ENCODE results near the gene FAHD2A. TPM values are rescaled to one million over a fixed set of nuclear protein-coding genes. Genes with fewer than 3 reads are reported as not detected.
"Not testable (repeated sequence)": the region's sequence is repeated elsewhere in the genome, so short reads cannot be mapped to it uniquely, and the experiment has no call there.

The FAHD2A gene
- total RNA-seq, 1 donor from 2014 or later: 42.2 TPM

- no peak for DNase-seq (ENCODE audit: low read depth, low spot score)
- no peak overlapping the region for H3K27ac Mint-ChIP-seq (ENCODE audit: unreplicated experiment)
- no peak for TF ChIP-seq CTCF (conservative IDR thresholded peaks at IDR 0.05)
- peaks cover 4% of the 10 kb centered on the region for H3K9me3 Mint-ChIP-seq
- no peak overlapping the region for H3K4me3 Mint-ChIP-seq
- no peaks in the 10 kb centered on the region for H3K27me3 Mint-ChIP-seq (ENCODE audit: low read depth)
- H3K36me3 Mint-ChIP-seq (ENCODE audit: low read depth): peaks cover 6% of the 10 kb centered on the region
- H3K4me1 Mint-ChIP-seq: peaks cover 27% of the 10 kb centered on the region
Measured at GRCh38 chr2:95399061-95399460, 3.4 kb upstream of the FAHD2A start.

DNA sequence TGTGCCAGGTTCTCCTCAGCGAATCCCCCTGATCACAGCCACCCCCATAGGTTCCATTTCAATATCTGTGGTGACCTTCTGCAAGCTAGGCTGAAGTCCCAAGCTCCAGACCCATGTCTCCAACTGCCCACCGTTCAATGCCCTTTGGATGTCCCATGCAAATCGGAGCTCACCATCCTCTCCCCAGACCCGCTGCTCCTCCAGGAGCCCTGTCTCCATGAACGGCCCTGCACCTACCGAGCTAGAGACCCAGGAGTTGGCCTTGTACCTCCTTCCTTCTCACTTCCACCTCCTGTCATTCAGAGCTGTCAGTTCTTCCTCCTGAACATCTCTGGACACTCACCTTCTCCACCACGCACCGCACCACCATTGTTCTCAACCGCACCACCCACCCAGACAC lies 1.0 kb upstream of the FAHD2A start:
- Mint-ChIP-seq H3K27ac (ENCODE audit: unreplicated experiment) (peak overlapping the region; percentile 99), H3K4me1 (peaks cover 28% of the 10 kb centered on the region), H3K27me3 (ENCODE audit: low read depth) (no peaks in the 10 kb centered on the region), H3K4me3 (peak overlapping the region; percentile 99), H3K9me3 (no peaks in the 10 kb centered on the region), H3K36me3 (ENCODE audit: low read depth) (peaks cover 6% of the 10 kb centered on the region)
- no peak for DNase-seq (ENCODE audit: low read depth, low spot score)
- TF ChIP-seq CTCF (conservative IDR thresholded peaks at IDR 0.05): no peak

DNA sequence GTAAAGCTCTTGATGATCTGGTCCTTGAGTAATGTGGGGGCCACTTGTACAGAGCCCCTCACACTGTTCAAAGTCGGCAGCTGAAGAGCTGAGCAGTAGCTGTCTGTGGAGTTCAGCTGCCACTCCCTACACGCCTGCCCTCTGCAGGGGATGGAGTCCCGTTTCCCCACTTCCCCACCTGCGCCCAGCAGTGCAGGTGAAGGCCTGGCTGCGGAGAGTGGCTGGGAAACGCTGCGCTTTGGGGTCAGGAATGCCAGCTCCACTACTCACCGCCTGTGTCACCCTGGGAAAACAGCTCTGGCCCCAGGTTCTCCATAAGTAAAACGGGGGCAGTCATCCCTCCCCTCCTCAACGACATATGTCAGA lies 521 bp upstream of the FAHD2A start:
- not testable (repeated sequence) for H3K27me3 Mint-ChIP-seq (ENCODE audit: low read depth); DNase-seq (ENCODE audit: low read depth, low spot score); H3K36me3 Mint-ChIP-seq (ENCODE audit: low read depth)

DNA sequence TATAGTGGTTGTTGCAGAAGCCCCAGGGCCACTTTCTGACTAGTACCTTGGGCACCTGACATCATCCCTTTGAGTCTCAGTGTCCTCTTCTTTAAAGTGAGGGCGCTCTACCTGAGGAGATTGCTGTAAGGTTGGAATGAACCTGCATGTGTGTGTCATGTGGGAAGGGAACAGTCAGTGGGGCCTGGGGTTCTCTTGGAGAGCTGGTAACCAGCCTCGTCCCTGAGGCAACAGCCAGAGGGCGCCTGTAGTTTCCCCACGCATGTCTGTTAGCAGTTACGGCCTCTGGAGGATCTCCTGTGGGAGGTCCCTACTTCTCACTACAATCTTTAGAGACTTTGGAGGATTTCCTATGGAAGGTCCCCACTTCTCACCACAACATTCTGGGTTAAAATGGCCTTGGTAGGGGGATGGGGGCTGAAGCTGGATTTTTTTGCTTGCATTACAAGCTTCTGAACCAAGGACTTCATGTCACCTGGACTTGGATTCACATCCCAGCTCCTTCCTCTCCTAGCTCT lies 755 bp downstream of the FAHD2A start:
- H3K36me3 Mint-ChIP-seq (ENCODE audit: low read depth); H3K27me3 Mint-ChIP-seq (ENCODE audit: low read depth); H3K9me3 Mint-ChIP-seq; DNase-seq (ENCODE audit: low read depth, low spot score): not testable (repeated sequence)
- Mint-ChIP-seq H3K27ac (ENCODE audit: unreplicated experiment) (peak overlapping the region; percentile 99), H3K4me3 (peak overlapping the region; percentile 99), H3K4me1 (peaks cover 20% of the 10 kb centered on the region)
- peak; percentile 41 for TF ChIP-seq CTCF (conservative IDR thresholded peaks at IDR 0.05)

More for the DNA sequence above, 521 bp upstream of the FAHD2A start:
- peak overlapping the region; percentile 99 for H3K4me3 Mint-ChIP-seq
- peaks cover 25% of the 10 kb centered on the region for H3K4me1 Mint-ChIP-seq
- H3K27ac Mint-ChIP-seq (ENCODE audit: unreplicated experiment): peak overlapping the region; percentile 99
- not testable (repeated sequence) for H3K9me3 Mint-ChIP-seq

DNA sequence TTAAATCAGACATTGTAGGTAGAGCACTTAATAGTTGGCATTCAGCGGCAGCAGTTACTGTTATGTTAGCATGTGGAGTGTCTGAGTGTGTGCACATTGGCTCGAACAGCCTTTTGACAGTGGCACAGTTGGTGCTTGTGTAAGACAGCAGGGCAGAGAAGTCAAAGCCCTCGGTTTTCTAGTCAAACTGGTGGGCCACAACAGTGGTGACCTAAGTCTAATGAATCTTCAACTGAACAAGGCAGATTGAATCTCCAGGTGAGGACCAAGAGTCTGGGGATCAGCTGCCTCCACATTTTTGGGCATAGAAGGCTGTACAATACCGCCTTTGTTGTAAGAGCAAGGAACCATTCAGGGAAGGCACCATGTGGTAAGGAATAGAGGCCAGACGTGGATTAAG lies 1.3 kb downstream of the FAHD2A start:
- not testable (repeated sequence) for H3K36me3 Mint-ChIP-seq (ENCODE audit: low read depth); DNase-seq (ENCODE audit: low read depth, low spot score); H3K27ac Mint-ChIP-seq (ENCODE audit: unreplicated experiment); H3K9me3 Mint-ChIP-seq; H3K27me3 Mint-ChIP-seq (ENCODE audit: low read depth)
- Mint-ChIP-seq H3K4me1 (peaks cover 20% of the 10 kb centered on the region), H3K4me3 (peak overlapping the region; percentile 99)

- Mint-ChIP-seq H3K4me1 (peaks cover 20% of the 10 kb centered on the region), H3K27ac (ENCODE audit: unreplicated experiment) (peak overlapping the region; percentile 83), H3K4me3 (peak overlapping the region; percentile 99)
- H3K27me3 Mint-ChIP-seq (ENCODE audit: low read depth); H3K9me3 Mint-ChIP-seq; DNase-seq (ENCODE audit: low read depth, low spot score); H3K36me3 Mint-ChIP-seq (ENCODE audit: low read depth): not testable (repeated sequence)
Measured at GRCh38 chr2:95404676-95405075, 2.2 kb downstream of the FAHD2A start.

DNA sequence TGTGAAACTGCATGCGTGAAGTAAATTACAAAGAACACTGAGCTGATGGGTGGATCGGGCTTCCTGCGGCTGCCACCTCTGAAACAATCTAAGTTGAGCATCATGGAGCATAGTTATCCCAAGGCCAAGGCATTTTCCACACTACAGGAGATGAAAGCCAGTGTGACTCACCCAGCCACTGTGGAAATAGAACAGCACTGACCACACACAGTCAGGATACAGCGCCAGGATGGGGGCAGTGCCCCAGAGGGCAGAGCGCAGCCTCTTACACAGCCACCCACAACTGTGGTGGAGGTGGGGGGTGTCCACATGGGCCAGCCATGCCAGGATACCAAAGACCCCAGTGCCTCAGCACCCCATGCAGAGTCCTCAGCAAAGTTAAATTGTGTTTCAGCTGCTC lies 8.7 kb downstream of the FAHD2A start:
- H3K27ac Mint-ChIP-seq (ENCODE audit: unreplicated experiment); H3K36me3 Mint-ChIP-seq (ENCODE audit: low read depth); H3K27me3 Mint-ChIP-seq (ENCODE audit: low read depth); DNase-seq (ENCODE audit: low read depth, low spot score); H3K4me3 Mint-ChIP-seq; H3K9me3 Mint-ChIP-seq; H3K4me1 Mint-ChIP-seq: not testable (repeated sequence)

All from neural crest cell (in vitro differentiated cells).